ENCODE data around the gene CSRNP3.

Gene CSRNP3

DNA sequence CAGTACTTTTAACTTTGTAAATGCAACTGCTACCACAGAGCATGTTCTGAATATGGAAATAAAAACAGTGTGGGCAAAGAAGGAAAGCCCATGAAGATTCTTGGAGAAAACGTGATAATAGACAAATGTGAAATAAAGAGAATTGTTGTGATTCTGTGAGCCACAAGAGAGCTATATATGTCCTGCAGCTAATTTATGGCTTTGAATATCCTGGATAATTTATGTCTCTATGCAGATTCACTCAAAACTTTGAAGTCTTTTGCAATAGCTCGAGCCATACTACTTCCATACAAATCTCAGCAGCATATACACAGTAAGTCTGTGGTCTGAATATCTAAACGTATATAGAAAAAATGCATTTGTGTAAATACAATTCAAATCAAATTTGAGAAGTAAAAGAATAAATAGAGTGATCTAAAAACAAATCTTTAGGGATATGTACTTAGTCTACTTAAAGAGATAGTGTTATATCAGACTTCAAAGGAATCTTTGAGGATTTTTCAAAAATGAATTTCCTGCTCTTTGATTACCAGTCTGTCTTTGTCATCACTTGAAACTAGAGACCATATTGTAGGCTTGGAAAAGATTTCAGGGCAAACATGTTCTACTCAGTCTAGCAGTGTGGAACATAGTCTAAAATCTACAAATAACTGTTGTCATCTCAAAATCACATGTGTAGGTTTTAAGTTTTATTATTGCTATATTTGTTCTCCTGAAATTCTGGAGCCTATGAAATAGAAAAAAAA lies 107.1 kb downstream of the CSRNP3 start:
- H3K36me3 ChIP-seq (ENCODE audit: insufficient read depth, low read length) = no peaks in the 10 kb centered on the region
- peaks cover 6% of the 10 kb centered on the region for H3K4me1 ChIP-seq (ENCODE audit: insufficient read depth, low read length, poor library complexity, severe bottlenecking)
- no peak overlapping the region for H2AFZ ChIP-seq (ENCODE audit: low read length)
- no peaks in the 10 kb centered on the region for H3K27me3 ChIP-seq (ENCODE audit: insufficient read depth, low read length, poor library complexity, severe bottlenecking)
- no peak overlapping the region for H3K9ac ChIP-seq (ENCODE audit: low read depth, low read length, poor library complexity, severe bottlenecking)
- H3F3A ChIP-seq (ENCODE audit: low read depth) = no peaks in the 10 kb centered on the region
- no peaks in the 10 kb centered on the region for H3K9me3 ChIP-seq (ENCODE audit: insufficient read depth, low read depth, low read length)
- H3K79me2 ChIP-seq (ENCODE audit: insufficient read depth, low read length) = no peaks in the 10 kb centered on the region
- no peaks in the 10 kb centered on the region for H4K20me1 ChIP-seq (ENCODE audit: insufficient read depth, low read length, poor library complexity, severe bottlenecking)
- no peak overlapping the region for H3K4me3 ChIP-seq (ENCODE audit: low read length, poor library complexity, severe bottlenecking)
- H3K9me2 ChIP-seq (replicated peaks; ENCODE audit: low read depth, low read length) = no peaks in the 10 kb centered on the region
- TF ChIP-seq EZH2phosphoT487 (IDR thresholded peaks at IDR 0.05; ENCODE audit: borderline replicate concordance) = no peak
- no peak for TF ChIP-seq CTCF (conservative IDR thresholded peaks at IDR 0.05; ENCODE audit: low read length)
- no peak overlapping the region for H3K4me2 ChIP-seq (ENCODE audit: low read depth, low read length, poor library complexity, severe bottlenecking)

- Histone ChIP-seq H3K4me3 (ENCODE audit: low read length, poor library complexity, severe bottlenecking) (no peak overlapping the region), H3K4me2 (ENCODE audit: low read depth, low read length, poor library complexity, severe bottlenecking) (no peak overlapping the region), H3K79me2 (ENCODE audit: insufficient read depth, low read length) (no peaks in the 10 kb centered on the region), H2AFZ (ENCODE audit: low read length) (no peak overlapping the region), H3K36me3 (ENCODE audit: insufficient read depth, low read length) (no peaks in the 10 kb centered on the region), H4K20me1 (ENCODE audit: insufficient read depth, low read length, poor library complexity, severe bottlenecking) (no peaks in the 10 kb centered on the region), H3F3A (ENCODE audit: low read depth) (no peaks in the 10 kb centered on the region), H3K9me2 (replicated peaks; ENCODE audit: low read depth, low read length) (no peaks in the 10 kb centered on the region), H3K9ac (ENCODE audit: low read depth, low read length, poor library complexity, severe bottlenecking) (no peak overlapping the region), H3K4me1 (ENCODE audit: insufficient read depth, low read length, poor library complexity, severe bottlenecking) (peaks cover 33% of the 10 kb centered on the region), H3K27me3 (ENCODE audit: insufficient read depth, low read length, poor library complexity, severe bottlenecking) (no peaks in the 10 kb centered on the region), H3K9me3 (ENCODE audit: insufficient read depth, low read depth, low read length) (no peaks in the 10 kb centered on the region)
- no peak for TF ChIP-seq CTCF (conservative IDR thresholded peaks at IDR 0.05; ENCODE audit: low read length)
- TF ChIP-seq EZH2phosphoT487 (IDR thresholded peaks at IDR 0.05; ENCODE audit: borderline replicate concordance) = no peak
These were observed 112.9 kb downstream of the CSRNP3 start for GRCh38 chr2:165582409-165582808.

GRCh38 chr2:165582863-165583506 lies 113.5 kb downstream of the CSRNP3 start:
- no peak overlapping the region for H2AFZ ChIP-seq (ENCODE audit: low read length)
- no peaks in the 10 kb centered on the region for H3K9me3 ChIP-seq (ENCODE audit: insufficient read depth, low read depth, low read length)
- H3K4me3 ChIP-seq (ENCODE audit: low read length, poor library complexity, severe bottlenecking) = no peak overlapping the region
- H3K9me2 ChIP-seq (replicated peaks; ENCODE audit: low read depth, low read length) = no peaks in the 10 kb centered on the region
- no peaks in the 10 kb centered on the region for H3F3A ChIP-seq (ENCODE audit: low read depth)
- no peaks in the 10 kb centered on the region for H4K20me1 ChIP-seq (ENCODE audit: insufficient read depth, low read length, poor library complexity, severe bottlenecking)
- H3K4me1 ChIP-seq (ENCODE audit: insufficient read depth, low read length, poor library complexity, severe bottlenecking) = peaks cover 37% of the 10 kb centered on the region
- H3K4me2 ChIP-seq (ENCODE audit: low read depth, low read length, poor library complexity, severe bottlenecking) = peak overlapping the region; percentile 7
- H3K9ac ChIP-seq (ENCODE audit: low read depth, low read length, poor library complexity, severe bottlenecking) = no peak overlapping the region
- no peaks in the 10 kb centered on the region for H3K79me2 ChIP-seq (ENCODE audit: insufficient read depth, low read length)
- no peaks in the 10 kb centered on the region for H3K36me3 ChIP-seq (ENCODE audit: insufficient read depth, low read length)
- no peaks in the 10 kb centered on the region for H3K27me3 ChIP-seq (ENCODE audit: insufficient read depth, low read length, poor library complexity, severe bottlenecking)
- TF ChIP-seq CTCF (conservative IDR thresholded peaks at IDR 0.05; ENCODE audit: low read length) (no peak), EZH2phosphoT487 (IDR thresholded peaks at IDR 0.05; ENCODE audit: borderline replicate concordance) (no peak)

All from Loucy (cell line).